Measurements from ENCODE around the gene MBD3L3.
"Not testable (repeated sequence)": the region's sequence is repeated elsewhere in the genome, so short reads cannot be mapped to it uniquely, and the experiment has no call there.

GRCh38 chr19:7028790-7029189 lies 29.7 kb downstream of the MBD3L3 start:
- TF ChIP-seq POLR2A, POLR2AphosphoS5, SPI1, TAF1, POU2F2 (IDR thresholded peaks at IDR 0.05; ENCODE audit: low read depth, low read length): not testable (repeated sequence)

Data from GM12891 (cell line).